Activated naive CD8-positive, alpha-beta T cell treated with anti-CD3 and anti-CD28 coated beads for 36 hours (primary cell): Measurements from ENCODE around the gene IL23A. TPM values are rescaled to one million over a fixed set of nuclear protein-coding genes. Genes with fewer than 3 reads are reported as not detected.

Experiments
- total RNA-seq, 2 experiments: library from RNA; stranded (reverse); gene quantifications; one replicate each; pipeline ENCODE4 v1.2.3, GENCODE V29; 2021

Gene IL23A
- total RNA-seq, 2 experiments from 2014 or later, result 20.9 to 22.9 TPM

Other genes starting within 250 kb of the IL23A start
- gene PA2G4, start 234.3 kb upstream of the IL23A start, total RNA-seq, result 100 to 1,000 TPM; 552 to 588 TPM
- gene RPL41, start 222.3 kb upstream of the IL23A start, total RNA-seq, result 1,000 to 10,000 TPM; 5,444 to 5,630 TPM
- gene ZC3H10, start 220.6 kb upstream of the IL23A start, total RNA-seq, result 1 to 10 TPM; 6.9 to 7.2 TPM
- gene ESYT1, start 210.6 kb upstream of the IL23A start, total RNA-seq, result 100 to 1,000 TPM; 153 to 155 TPM
- gene MYL6B, start 186.3 kb upstream of the IL23A start, total RNA-seq, result 10 to 100 TPM; 67.9 to 76.2 TPM
- gene MYL6, start 180.5 kb upstream of the IL23A start, total RNA-seq, result 100 to 1,000 TPM; 751 to 777 TPM
- 10 to 100 TPM; 78.5 to 92.6 TPM for gene SMARCC2, start 149.4 kb upstream of the IL23A start, total RNA-seq
- gene RNF41, start 117.0 kb upstream of the IL23A start, total RNA-seq, result 10 to 100 TPM; 26.4 to 31.2 TPM
- 10 to 100 TPM; 81.2 to 84.5 TPM for gene NABP2, start 114.5 kb upstream of the IL23A start, total RNA-seq
- under 1 TPM; 0.44 to 0.49 TPM for gene SLC39A5, start 108.8 kb upstream of the IL23A start, total RNA-seq
- gene ANKRD52, start 80.5 kb upstream of the IL23A start, total RNA-seq, result 10 to 100 TPM; 41.9 to 47.0 TPM
- gene COQ10A, start 71.9 kb upstream of the IL23A start, total RNA-seq, result 10 to 100 TPM in 1 of 2 experiments, 1 to 10 TPM in 1; 9.5 to 10.6 TPM
- 100 to 1,000 TPM; 288 to 311 TPM for gene CS, start 38.6 kb upstream of the IL23A start, total RNA-seq
- 100 to 1,000 TPM; 133 to 142 TPM for gene CNPY2, start 22.9 kb upstream of the IL23A start, total RNA-seq
- 10 to 100 TPM; 32.3 to 34.5 TPM for gene PAN2, start 4.9 kb upstream of the IL23A start, total RNA-seq
- gene STAT2, start 21.2 kb downstream of the IL23A start, total RNA-seq, result 100 to 1,000 TPM; 101 to 102 TPM
- gene APOF, start 24.0 kb downstream of the IL23A start, total RNA-seq, result not detected
- gene TIMELESS, start 110.5 kb downstream of the IL23A start, total RNA-seq, result 10 to 100 TPM; 57.6 to 59.8 TPM
- gene MIP, start 115.8 kb downstream of the IL23A start, total RNA-seq, result not detected
- gene SPRYD4, start 129.7 kb downstream of the IL23A start, total RNA-seq, result 1 to 10 TPM; 3.4 TPM
- 1 to 10 TPM; 4.7 to 5.4 TPM for gene GLS2, start 149.3 kb downstream of the IL23A start, total RNA-seq
- 1 to 10 TPM; 4.2 to 4.4 TPM for gene RBMS2, start 182.9 kb downstream of the IL23A start, total RNA-seq